Neural cell (in vitro differentiated cells): ENCODE results near the gene NR1D1. TPM values are rescaled to one million over a fixed set of nuclear protein-coding genes. Genes with fewer than 3 reads are reported as not detected.

ENCODE experiments used
- H2AFZ ChIP-seq: fragments of 200-600, 300-800 bp; sonication (generic), shearing (Covaris generic); 2 replicates; pipeline ENCODE4 v1.6.0; 2014; ENCODE audit warnings: low read depth, mild to moderate bottlenecking, antibody characterized with exemption, low read length, moderate library complexity
- H3F3A ChIP-seq: fragments of 200-600 bp; shearing (Covaris generic); 2 replicates; pipeline ENCODE4 v1.6.1; 2016; ENCODE audit warnings: mild to moderate bottlenecking, moderate library complexity, mixed read lengths, antibody characterized with exemption, low read length; ENCODE audit not compliant: insufficient read depth, poor library complexity, severe bottlenecking
- H3K27ac ChIP-seq: fragments of 200-600, 300-800 bp; sonication (generic), shearing (Covaris generic); 2 replicates; pipeline ENCODE4 v1.5.1; 2014; ENCODE audit warnings: mild to moderate bottlenecking, low read length, moderate library complexity
- H3K27me3 ChIP-seq: fragments of 300-800, 200-600 bp; sonication (generic), shearing (Covaris generic); 2 replicates; pipeline ENCODE4 v1.6.0; 2014; ENCODE audit warnings: mild to moderate bottlenecking, low read depth, low read length, moderate library complexity; ENCODE audit not compliant: insufficient read depth
- H3K36me3 ChIP-seq: fragments of 300-800, 200-600 bp; sonication (generic), shearing (Covaris generic); 2 replicates; pipeline ENCODE4 v1.5.1; 2014; ENCODE audit warnings: mild to moderate bottlenecking, antibody characterized with exemption, low read length, moderate library complexity; ENCODE audit not compliant: insufficient read depth
- H3K4me2 ChIP-seq: fragments of 300-800, 200-600 bp; sonication (generic), shearing (Covaris generic); 2 replicates; pipeline ENCODE4 v1.6.0; 2014; ENCODE audit warnings: mild to moderate bottlenecking, low read length
- H3K4me3 ChIP-seq: fragments of 300-800, 200-600 bp; sonication (generic), shearing (Covaris generic); 2 replicates; pipeline ENCODE4 v1.5.1; 2014; ENCODE audit warnings: mild to moderate bottlenecking, low read length, moderate library complexity
- H3K79me2 ChIP-seq: fragments of 200-600 bp; shearing (Covaris generic); replicated peaks from 2 replicates; pipeline ENCODE4 v1.6.0; 2014; ENCODE audit warnings: mild to moderate bottlenecking, low read length, moderate library complexity; ENCODE audit not compliant: insufficient read depth
- H3K9ac ChIP-seq: fragments of 300-800, 200-600 bp; sonication (generic), shearing (Covaris generic); 2 replicates; pipeline ENCODE4 v1.6.1; 2016; ENCODE audit warnings: mild to moderate bottlenecking, low read length, mixed read lengths
- H3K9me2 ChIP-seq: fragments of 200-600 bp; shearing (Covaris generic); 2 replicates; pipeline ENCODE4 v1.6.1; 2016; ENCODE audit warnings: mild to moderate bottlenecking, low read length, mixed read lengths; ENCODE audit not compliant: insufficient read depth
- H3K9me3 ChIP-seq: fragments of 200-600, 300-800 bp; sonication (generic), shearing (Covaris generic); 2 replicates; pipeline ENCODE4 v1.6.1; 2016; ENCODE audit warnings: mild to moderate bottlenecking, mixed run types, low read length, moderate library complexity, mixed read lengths
- H4K20me1 ChIP-seq: fragments of 200-600 bp; shearing (Covaris generic); 2 replicates; pipeline ENCODE4 v1.6.1; 2016; ENCODE audit warnings: mild to moderate bottlenecking, mixed run types; ENCODE audit not compliant: insufficient read depth
- CTCF ChIP-seq: fragments of 450-650 bp; IDR thresholded peaks from 2 replicates; pipeline ENCODE4 v1.5.1; 2014; ENCODE audit warnings: antibody characterized with exemption, mild to moderate bottlenecking, moderate library complexity; ENCODE audit not compliant: poor library complexity, severe bottlenecking
- EP300 ChIP-seq: fragments of 450-650 bp; conservative IDR thresholded peaks from 2 replicates; pipeline ENCODE4 v1.6.1; 2014; ENCODE audit warnings: antibody characterized with exemption, mild to moderate bottlenecking, moderate library complexity; ENCODE audit not compliant: poor library complexity, severe bottlenecking
- EZH2 ChIP-seq: fragments of 200-600, 300-800 bp; shearing (Covaris generic), sonication (generic); IDR thresholded peaks from 2 replicates; pipeline ENCODE4 v1.6.1; 2014; ENCODE audit warnings: antibody characterized with exemption, low read length, borderline replicate concordance, mild to moderate bottlenecking; ENCODE audit not compliant: insufficient read depth, poor library complexity, severe bottlenecking
- MXI1 ChIP-seq: fragments of 450-650 bp; conservative IDR thresholded peaks from 2 replicates; pipeline ENCODE4 v1.6.1; 2014; ENCODE audit warnings: antibody characterized with exemption, mild to moderate bottlenecking; ENCODE audit not compliant: poor library complexity, severe bottlenecking
- POLR2AphosphoS5 ChIP-seq: IDR thresholded peaks from 2 replicates; pipeline ENCODE4 v1.6.1; 2012
- RAD21 ChIP-seq: fragments of 450-650 bp; conservative IDR thresholded peaks from 2 replicates; pipeline ENCODE4 v1.6.1; 2014; ENCODE audit warnings: antibody characterized with exemption, mild to moderate bottlenecking, moderate library complexity
- REST ChIP-seq: IDR thresholded peaks from 2 replicates; pipeline ENCODE4 v1.6.1; 2012; ENCODE audit warnings: borderline replicate concordance
- SMC3 ChIP-seq: fragments of 450-650 bp; conservative IDR thresholded peaks from 2 replicates; pipeline ENCODE4 v1.6.1; 2014; ENCODE audit warnings: antibody characterized with exemption, mild to moderate bottlenecking, moderate library complexity; ENCODE audit not compliant: poor library complexity
- TAF1 ChIP-seq: IDR thresholded peaks from 2 replicates; pipeline ENCODE4 v1.6.1; 2012; ENCODE audit warnings: low read depth
- polyA plus RNA-seq: library from polyadenylated mRNA; depleted of rRNA; stranded (reverse); fragments of >200 nt; gene quantifications from 2 replicates; pipeline ENCODE4 v1.2.3, GENCODE V29; 2014

The NR1D1 gene
- polyA plus RNA-seq, 1 donor from 2014 or later, result 0.73 TPM

- Histone ChIP-seq H3K4me3 (no peak overlapping the region), H4K20me1 (no peaks in the 10 kb centered on the region), H3K27me3 (no peaks in the 10 kb centered on the region), H3K9ac (peak overlapping the region; percentile 7), H3K9me2 (no peaks in the 10 kb centered on the region), H3K4me2 (no peak overlapping the region), H3K36me3 (peaks cover 11% of the 10 kb centered on the region), H3K79me2 (peaks cover 9% of the 10 kb centered on the region), H2AFZ (no peak overlapping the region), H3K27ac (peak overlapping the region; percentile 42), H3K9me3 (no peaks in the 10 kb centered on the region), H3F3A (no peaks in the 10 kb centered on the region)
- no peak for TF ChIP-seq MXI1
Observed at GRCh38 chr17:40135817-40136216, 35.4 kb upstream of the NR1D1 start.

DNA sequence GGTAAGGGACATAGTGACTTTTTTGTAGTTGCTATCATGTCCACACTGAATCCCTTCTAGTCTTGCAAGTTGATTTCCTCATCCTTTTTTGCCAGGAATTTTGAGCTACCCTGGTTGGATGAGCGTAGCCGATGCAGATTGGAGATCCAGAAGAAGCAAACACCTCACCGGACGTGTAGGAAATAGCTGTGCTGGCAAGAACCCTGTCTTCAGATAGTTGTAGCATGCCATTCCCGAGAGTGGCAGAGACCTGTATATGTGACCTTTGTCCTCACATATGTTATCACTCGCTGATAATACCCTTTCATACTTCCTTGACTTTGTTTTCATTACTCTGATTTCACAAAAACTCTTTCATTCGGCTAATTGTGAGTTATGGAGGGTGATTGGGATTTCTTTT is 33.8 kb upstream of the NR1D1 start:
- H2AFZ ChIP-seq, result no peak overlapping the region
- no peak overlapping the region for H3K4me3 ChIP-seq
- H3F3A ChIP-seq, result peaks cover 1% of the 10 kb centered on the region
- H3K27me3 ChIP-seq, result no peaks in the 10 kb centered on the region
- no peak overlapping the region for H3K9ac ChIP-seq
- no peaks in the 10 kb centered on the region for H3K9me2 ChIP-seq
- peaks cover 24% of the 10 kb centered on the region for H3K79me2 ChIP-seq
- no peak for TF ChIP-seq POLR2AphosphoS5
- peaks cover 18% of the 10 kb centered on the region for H3K36me3 ChIP-seq
- no peak overlapping the region for H3K27ac ChIP-seq
- no peaks in the 10 kb centered on the region for H4K20me1 ChIP-seq
- no peak overlapping the region for H3K4me2 ChIP-seq
- no peaks in the 10 kb centered on the region for H3K9me3 ChIP-seq

- peaks cover 50% of the 10 kb centered on the region for H3K79me2 ChIP-seq
- H3K36me3 ChIP-seq, result peaks cover 18% of the 10 kb centered on the region
- H3K9me2 ChIP-seq, result no peaks in the 10 kb centered on the region
- H3K9ac ChIP-seq, result no peak overlapping the region
- no peak overlapping the region for H2AFZ ChIP-seq
- H3K27ac ChIP-seq, result no peak overlapping the region
- TF ChIP-seq MXI1 (no peak), CTCF (no peak), TAF1 (no peak), EP300 (no peak), EZH2 (no peak), REST (no peak), SMC3 (no peak), POLR2AphosphoS5 (no peak), RAD21 (no peak)
- H3K4me3 ChIP-seq, result no peak overlapping the region
- H3K4me2 ChIP-seq, result no peak overlapping the region
- peaks cover 4% of the 10 kb centered on the region for H3F3A ChIP-seq
- H3K27me3 ChIP-seq, result no peaks in the 10 kb centered on the region
- H3K9me3 ChIP-seq, result no peaks in the 10 kb centered on the region
- no peaks in the 10 kb centered on the region for H4K20me1 ChIP-seq
Observed at GRCh38 chr17:40130352-40131042, 30.1 kb upstream of the NR1D1 start.
